GM12873 (cell line): ENCODE data around the gene RBBP8NL.

Experiments
- TF ChIP-seq, protein P1 (sequence below): IDR thresholded peaks from 2 replicates; pipeline ENCODE4 v1.5.1; 2012; ENCODE audit warnings: low read depth, mild to moderate bottlenecking, moderate library complexity, low read length, control low read depth; ENCODE audit not compliant: insufficient read depth; ENCODE audit errors: missing control alignments

RBBP8NL gene

DNA sequence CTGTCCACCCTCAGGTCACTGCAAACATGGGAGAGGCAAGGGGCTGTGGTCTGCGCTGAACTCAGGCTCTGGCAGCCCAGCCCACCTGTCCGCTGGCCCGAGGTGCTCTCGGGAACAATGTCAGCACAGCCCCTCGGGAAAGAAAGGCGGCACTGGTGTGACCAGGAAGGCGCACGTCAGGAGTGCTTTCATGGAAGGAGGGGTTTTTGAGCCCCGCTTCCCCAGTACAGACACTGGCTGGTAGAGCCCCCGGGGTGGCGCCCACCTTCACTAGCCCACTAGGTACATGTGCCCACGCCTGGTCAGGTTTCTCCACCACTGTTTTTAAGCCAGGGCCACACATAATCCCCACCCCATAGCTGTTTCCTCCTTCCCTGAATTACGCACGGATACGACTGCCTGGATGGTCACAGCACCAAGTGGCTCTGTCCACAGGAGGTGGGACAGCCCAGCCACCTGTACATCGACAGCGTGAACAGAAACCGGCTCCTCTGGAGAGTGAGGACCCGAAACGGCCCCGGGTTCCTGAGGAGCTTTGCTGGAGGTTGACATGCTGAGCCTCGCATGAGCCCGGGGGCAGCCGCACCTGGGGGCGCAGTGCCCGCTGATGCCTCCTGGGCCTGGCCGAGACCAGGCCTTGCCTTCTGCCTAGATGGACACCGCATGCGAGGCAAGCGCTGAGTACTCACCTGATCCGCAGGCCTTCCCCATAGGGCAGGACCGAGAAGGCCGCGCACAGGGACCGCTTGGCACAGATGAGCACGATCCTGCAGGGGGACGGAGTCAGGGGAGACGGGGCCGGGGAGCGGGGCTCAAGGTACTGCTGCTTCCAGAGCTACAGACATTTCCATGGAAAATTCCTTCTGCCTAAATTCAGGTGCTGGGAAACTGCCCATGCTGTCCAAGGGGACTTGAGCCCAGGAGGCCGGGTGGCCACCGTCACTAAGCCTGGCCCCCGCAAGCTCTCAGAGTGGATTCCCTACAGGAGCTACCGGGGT lies 32.8 kb downstream of the RBBP8NL start:
- TF ChIP-seq, protein P1, sequence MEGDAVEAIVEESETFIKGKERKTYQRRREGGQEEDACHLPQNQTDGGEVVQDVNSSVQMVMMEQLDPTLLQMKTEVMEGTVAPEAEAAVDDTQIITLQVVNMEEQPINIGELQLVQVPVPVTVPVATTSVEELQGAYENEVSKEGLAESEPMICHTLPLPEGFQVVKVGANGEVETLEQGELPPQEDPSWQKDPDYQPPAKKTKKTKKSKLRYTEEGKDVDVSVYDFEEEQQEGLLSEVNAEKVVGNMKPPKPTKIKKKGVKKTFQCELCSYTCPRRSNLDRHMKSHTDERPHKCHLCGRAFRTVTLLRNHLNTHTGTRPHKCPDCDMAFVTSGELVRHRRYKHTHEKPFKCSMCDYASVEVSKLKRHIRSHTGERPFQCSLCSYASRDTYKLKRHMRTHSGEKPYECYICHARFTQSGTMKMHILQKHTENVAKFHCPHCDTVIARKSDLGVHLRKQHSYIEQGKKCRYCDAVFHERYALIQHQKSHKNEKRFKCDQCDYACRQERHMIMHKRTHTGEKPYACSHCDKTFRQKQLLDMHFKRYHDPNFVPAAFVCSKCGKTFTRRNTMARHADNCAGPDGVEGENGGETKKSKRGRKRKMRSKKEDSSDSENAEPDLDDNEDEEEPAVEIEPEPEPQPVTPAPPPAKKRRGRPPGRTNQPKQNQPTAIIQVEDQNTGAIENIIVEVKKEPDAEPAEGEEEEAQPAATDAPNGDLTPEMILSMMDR = no peak

GRCh38 chr20:62393830-62394229 lies 33.5 kb downstream of the RBBP8NL start:
- TF ChIP-seq, protein P1 = no peak

GRCh38 chr20:62393335-62393665 lies 34.0 kb downstream of the RBBP8NL start:
- TF ChIP-seq, protein P1 = no peak

DNA sequence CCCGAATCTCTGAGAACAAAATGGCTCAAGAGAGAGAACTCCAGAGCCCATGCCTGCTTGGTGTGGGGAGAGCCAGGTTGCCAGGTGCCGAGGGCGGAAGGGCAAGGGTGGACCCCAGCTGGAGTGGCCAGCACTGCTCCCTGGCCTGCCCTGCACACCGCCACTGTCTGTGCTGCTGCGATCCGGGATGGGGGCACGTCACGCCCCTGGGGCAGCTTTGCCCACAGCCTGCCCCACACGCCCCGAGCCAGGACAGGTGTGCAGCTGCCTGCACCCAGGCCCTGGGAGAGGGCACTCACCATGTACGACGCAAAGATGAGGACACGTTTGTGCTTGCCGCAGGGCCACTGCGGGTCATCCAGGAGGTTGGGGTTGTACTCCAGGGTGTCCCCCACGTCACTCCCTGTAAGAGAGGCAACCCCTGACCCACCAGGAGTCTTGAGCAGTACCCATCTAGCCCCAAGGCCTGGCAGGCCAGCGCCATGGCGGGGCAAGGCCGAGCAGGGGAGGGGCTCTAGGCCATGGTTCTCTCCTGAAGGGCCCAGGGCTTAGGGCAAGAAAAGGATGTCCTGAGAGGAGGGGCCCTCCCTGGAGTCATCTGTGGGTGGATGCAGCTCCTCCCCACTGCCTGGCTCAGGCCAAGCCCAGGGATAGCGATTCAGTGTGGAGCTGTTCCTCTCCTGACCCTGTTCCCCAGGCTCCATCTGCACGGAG lies 34.6 kb downstream of the RBBP8NL start:
- TF ChIP-seq, protein P1 = no peak

DNA sequence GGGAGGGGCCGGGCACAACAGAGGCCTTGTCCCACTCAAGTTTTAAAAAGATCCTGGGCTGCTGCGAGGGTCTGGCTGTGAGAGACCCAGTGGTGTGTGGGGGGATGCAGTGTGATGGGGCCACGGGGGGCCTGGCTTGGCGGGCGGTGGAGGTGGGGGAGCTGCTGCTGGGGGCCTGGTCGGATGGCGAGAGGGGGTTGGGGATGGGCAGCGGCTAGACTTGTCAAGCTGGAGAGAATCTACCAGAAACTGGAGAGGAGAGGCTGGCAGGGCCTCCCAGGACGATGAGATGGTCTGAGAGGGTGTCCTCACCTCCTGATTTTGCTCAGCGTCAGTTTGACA lies 35.3 kb downstream of the RBBP8NL start:
- TF ChIP-seq, protein P1 = no peak

DNA sequence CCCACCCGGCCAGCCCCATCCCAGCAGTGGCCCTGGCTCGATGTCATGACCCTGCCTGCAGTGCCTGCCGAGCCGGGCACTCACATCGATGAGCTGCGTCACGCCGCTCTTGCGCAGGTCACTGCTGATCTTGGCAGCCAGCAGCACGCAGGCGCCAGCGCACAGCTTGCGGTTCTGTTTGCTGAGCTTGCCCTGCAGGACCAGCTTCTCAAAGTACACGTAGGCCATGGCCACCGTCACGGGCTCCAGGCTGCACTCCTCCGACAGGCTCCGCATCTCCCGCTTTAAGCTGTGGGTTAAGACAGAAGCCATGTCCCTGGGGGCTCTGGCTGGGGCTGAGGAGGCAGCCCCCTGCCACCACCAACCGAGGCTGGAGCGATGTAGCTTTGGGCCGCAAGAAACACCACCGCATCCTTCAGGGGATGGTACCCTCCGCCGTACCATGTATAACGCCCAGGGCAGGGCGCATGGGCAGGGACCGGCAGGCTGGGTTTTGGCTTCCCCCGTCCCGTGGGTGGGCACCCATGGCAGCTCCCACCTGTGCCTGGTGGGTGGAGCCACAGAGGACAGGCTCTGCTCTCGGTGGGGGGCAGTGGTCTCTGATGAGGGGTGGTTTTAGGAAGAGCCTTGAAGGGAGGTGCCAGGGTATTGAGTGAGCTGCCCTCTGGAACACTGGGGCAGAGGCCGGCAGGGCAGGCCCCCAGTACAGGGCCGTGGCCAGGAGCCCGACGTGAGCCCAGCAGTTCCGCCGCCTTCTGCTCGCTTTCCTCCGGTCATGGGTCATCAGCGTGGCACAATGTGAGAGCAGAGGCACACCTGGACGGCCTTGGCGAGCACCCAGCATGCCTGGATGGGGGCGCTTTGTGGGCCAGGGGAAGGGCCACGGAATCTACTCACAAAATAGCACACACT lies 35.9 kb downstream of the RBBP8NL start:
- TF ChIP-seq, protein P1 = no peak
